Stimulated activated CD4-positive, alpha-beta T cell treated with anti-CD3 and anti-CD28 coated beads, TNF-alpha, amount 100 ng/mL, for 24 hours (primary cell): Measurements from ENCODE around the gene MKS1.
A peak's percentile ranks its signal among the peaks of the same experiment; 100 is the strongest.

ENCODE experiments used
- DNase-seq, 3 experiments: peaks; one replicate each; pipeline ENCODE4 v3.0.0-alpha.2; 2020; ENCODE audit warnings: low read depth in 3 of 3

MKS1 gene

GRCh38 chr17:58202859-58203258 lies 16.2 kb downstream of the MKS1 start:
- DNase-seq: no peak

GRCh38 chr17:58200024-58200633 lies 18.9 kb downstream of the MKS1 start:
- peak; percentile 34 to 60 (median 38) for DNase-seq

- no peak for DNase-seq
Measured at GRCh38 chr17:58196610-58197009, 22.4 kb downstream of the MKS1 start.

GRCh38 chr17:58195518-58196123 lies 23.4 kb downstream of the MKS1 start:
- DNase-seq: no peak

- no peak for DNase-seq
Measured at GRCh38 chr17:58193641-58194255, 25.3 kb downstream of the MKS1 start.

GRCh38 chr17:58192612-58193011 lies 26.4 kb downstream of the MKS1 start, which contains the start of gene EPX:
Gene EPX (plus strand): TSS chr17:58192726. CDS start chr17:58192847, 121 bp downstream.
- no peak for DNase-seq

- no peak for DNase-seq
Measured at GRCh38 chr17:58191241-58191896, 27.7 kb downstream of the MKS1 start.

- no peak for DNase-seq
Measured at GRCh38 chr17:58189436-58190146, 29.5 kb downstream of the MKS1 start.

GRCh38 chr17:58187675-58188074 lies 31.4 kb downstream of the MKS1 start:
- no peak for DNase-seq

- DNase-seq: no peak
Measured at GRCh38 chr17:58187063-58187462, 32.0 kb downstream of the MKS1 start.

- no peak for DNase-seq
Measured at GRCh38 chr17:58186591-58186990, 32.5 kb downstream of the MKS1 start.

- no peak for DNase-seq
Measured at GRCh38 chr17:58184986-58185761, 33.9 kb downstream of the MKS1 start.

- no peak for DNase-seq
Measured at GRCh38 chr17:58184308-58184985, 34.6 kb downstream of the MKS1 start.

- no peak for DNase-seq
Measured at GRCh38 chr17:58183514-58183913, 35.5 kb downstream of the MKS1 start.

- no peak for DNase-seq
Measured at GRCh38 chr17:58181796-58182195, 37.3 kb downstream of the MKS1 start.

GRCh38 chr17:58176200-58176599 lies 42.9 kb downstream of the MKS1 start:
- no peak for DNase-seq

GRCh38 chr17:58174871-58175270 lies 44.2 kb downstream of the MKS1 start:
- DNase-seq: no peak

- DNase-seq: peak in 2 of 3 experiments; percentile 11 to 16
Measured at GRCh38 chr17:58172369-58173071, 46.5 kb downstream of the MKS1 start.

GRCh38 chr17:58170622-58171021 lies 48.4 kb downstream of the MKS1 start:
- no peak for DNase-seq

- DNase-seq: no peak
Measured at GRCh38 chr17:58166682-58167081, 52.4 kb downstream of the MKS1 start, which contains the start of gene OR4D2. Gene OR4D2 (plus strand): TSS chr17:58166982. CDS start chr17:58169656, 2,674 bp downstream.
